PC-3 (cell line): ENCODE data around the gene GRIN3B. TPM values are rescaled to one million over a fixed set of nuclear protein-coding genes. Genes with fewer than 3 reads are reported as not detected.

Experiments used
- ATAC-seq: fragments of 200-7000 bp; cut with Tn5 transposase; 2 replicates; pipeline ENCODE4 v1.9.1; 2020; ENCODE audit warnings: mild to moderate bottlenecking, moderate library complexity
- BruUV-seq: library from RNA; stranded (reverse); fragments of 400-500 nt; replicated peaks from 2 replicates; lab custom pipeline; 2021; lab: Mats Ljungman, UMichigan
- CTCF ChIA-PET: fragments of 300-600 bp; sonication (Branson Sonifier 250); formaldehyde crosslinking; loops from one replicate; lab custom pipeline; 2022; ENCODE audit warnings: antibody characterized with exemption; lab: Charles Lee
- POLR2A ChIA-PET: fragments of 300-600 bp; sonication (Branson Sonifier 250); formaldehyde crosslinking; loops from one replicate; lab custom pipeline; 2022; ENCODE audit warnings: antibody characterized with exemption; ENCODE audit not compliant: unreplicated experiment; lab: Charles Lee
- DNase-seq: peaks from one replicate; pipeline ENCODE4 v3.0.0-alpha.2; 2015
- H2AFZ ChIP-seq: fragments of 300-600 bp; sonication (generic); 2 replicates; pipeline ENCODE4 v1.6.0; 2016; ENCODE audit warnings: antibody characterized with exemption, low read length
- H3F3A ChIP-seq: fragments of 300-600 bp; sonication (generic); one replicate; pipeline ENCODE4 v1.6.0; 2017; ENCODE audit warnings: antibody characterized with exemption, low read length, control low read depth, mild to moderate bottlenecking; ENCODE audit not compliant: unreplicated experiment
- H3K27ac ChIP-seq: fragments of 300-600 bp; sonication (generic); 2 replicates; pipeline ENCODE4 v1.5.1; 2016; ENCODE audit warnings: mild to moderate bottlenecking, low read length
- H3K27me3 ChIP-seq: fragments of 300-600 bp; sonication (generic); 2 replicates; pipeline ENCODE4 v1.6.1; 2016; ENCODE audit warnings: low read length, mixed read lengths
- H3K36me3 ChIP-seq: fragments of 300-600 bp; sonication (generic); 2 replicates; pipeline ENCODE4 v1.6.1; 2016; ENCODE audit warnings: low read depth, mixed run types, low read length, mixed read lengths
- H3K4me1 ChIP-seq: fragments of 300-600 bp; sonication (generic); 2 replicates; pipeline ENCODE4 v1.5.1; 2016; ENCODE audit warnings: low read length; ENCODE audit not compliant: insufficient read depth
- H3K4me2 ChIP-seq: fragments of 300-600 bp; sonication (generic); 2 replicates; pipeline ENCODE4 v1.6.0; 2016; ENCODE audit warnings: low read length
- H3K4me3 ChIP-seq: fragments of 300-600 bp; sonication (generic); 2 replicates; pipeline ENCODE4 v1.5.1; 2016; ENCODE audit warnings: mild to moderate bottlenecking, low read length, mixed read lengths
- H3K79me2 ChIP-seq: fragments of 300-600 bp; sonication (generic); 2 replicates; pipeline ENCODE4 v1.6.1; 2017; ENCODE audit warnings: low read length, mixed read lengths
- H3K9ac ChIP-seq: fragments of 300-600 bp; sonication (generic); 2 replicates; pipeline ENCODE4 v1.6.0; 2016; ENCODE audit warnings: mild to moderate bottlenecking, low read length
- H3K9me2 ChIP-seq: fragments of 300-600 bp; sonication (generic); replicated peaks from 2 replicates; pipeline ENCODE4 v1.6.1; 2016; ENCODE audit warnings: mixed run types, low read length, mixed read lengths
- H3K9me3 ChIP-seq: fragments of 300-600 bp; sonication (generic); 2 replicates; pipeline ENCODE4 v1.6.1; 2016; ENCODE audit warnings: low read length, mixed read lengths
- H4K20me1 ChIP-seq: fragments of 300-600 bp; sonication (generic); 2 replicates; pipeline ENCODE4 v1.6.1; 2016; ENCODE audit warnings: low read length, mixed read lengths
- CTCF ChIP-seq: fragments of 300-600 bp; sonication (generic); conservative IDR thresholded peaks from 2 replicates; pipeline ENCODE4 v1.5.1; 2017; ENCODE audit warnings: antibody characterized with exemption, low read depth, mild to moderate bottlenecking, low read length
- EZH2 ChIP-seq: fragments of 300-600 bp; sonication (generic); IDR thresholded peaks from one replicate; pipeline ENCODE4 v1.6.1; 2017; ENCODE audit warnings: antibody characterized with exemption, mild to moderate bottlenecking, low read length; ENCODE audit not compliant: unreplicated experiment
- EZH2phosphoT487 ChIP-seq: fragments of 300-600 bp; sonication (generic); IDR thresholded peaks from 2 replicates; pipeline ENCODE4 v1.6.1; 2018; ENCODE audit warnings: mild to moderate bottlenecking, antibody characterized with exemption, low read length, borderline replicate concordance
- intact Hi-C: fragments of 100-400 bp; cut with micrococcal nuclease; formaldehyde crosslinking; loops from 2 replicates; pipeline ENCODE4 v1.9.0; 2023
- total RNA-seq: library from RNA; depleted of rRNA; stranded (reverse); fragments of >200 nt; gene quantifications from 2 replicates; pipeline ENCODE4 v1.2.3, GENCODE V29; 2014

Gene GRIN3B
- total RNA-seq, 1 experiment from 2014 or later = 0.69 TPM

- Histone ChIP-seq H3K9me2 (no peaks in the 10 kb centered on the region), H3K36me3 (no peaks in the 10 kb centered on the region), H3F3A (no peaks in the 10 kb centered on the region), H3K27me3 (no peaks in the 10 kb centered on the region), H3K4me1 (no peaks in the 10 kb centered on the region), H3K4me3 (no peak overlapping the region), H3K9ac (no peak overlapping the region), H2AFZ (no peak overlapping the region), H3K4me2 (no peak overlapping the region), H3K79me2 (no peaks in the 10 kb centered on the region), H4K20me1 (no peaks in the 10 kb centered on the region), H3K9me3 (no peaks in the 10 kb centered on the region), H3K27ac (no peak overlapping the region)
- TF ChIP-seq CTCF = no peak
- no peak for TF ChIP-seq EZH2phosphoT487
- TF ChIP-seq EZH2 = no peak
- no TSS peak for BruUV-seq
- ChIA-PET POLR2A (interaction anchor here (0.6 kb wide), 1 partner anchor 10 kb away, joined by 3 read pairs; no protein-coding TSS in a partner anchor), CTCF (interaction anchor here (0.5 to 0.6 kb wide), 2 partner anchors 119 to 154 kb away, joined by 3 to 4 read pairs; no protein-coding TSS in a partner anchor)
- intact Hi-C loops = no loop called here
- ATAC-seq (no peak), DNase-seq (no peak)
Observed at GRCh38 chr19:1002600-1002999, 2.4 kb downstream of the GRIN3B start.

- DNase-seq (no peak), ATAC-seq (no peak)
- Histone ChIP-seq H3K36me3 (no peaks in the 10 kb centered on the region), H4K20me1 (no peaks in the 10 kb centered on the region), H3K9me2 (no peaks in the 10 kb centered on the region), H3K27ac (no peak overlapping the region), H3K9ac (no peak overlapping the region), H3K9me3 (no peaks in the 10 kb centered on the region), H3F3A (no peaks in the 10 kb centered on the region), H2AFZ (no peak overlapping the region), H3K79me2 (no peaks in the 10 kb centered on the region), H3K4me2 (no peak overlapping the region), H3K4me3 (no peak overlapping the region), H3K27me3 (no peaks in the 10 kb centered on the region), H3K4me1 (no peaks in the 10 kb centered on the region)
- TF ChIP-seq CTCF = no peak
- ChIA-PET POLR2A (interaction anchor here (0.6 kb wide), 2 partner anchors 9 to 144 kb away, joined by 3 read pairs; no protein-coding TSS in a partner anchor), CTCF (interaction anchor here (0.8 kb wide), 1 partner anchor 16 kb away, joined by 4 read pairs; no protein-coding TSS in a partner anchor)
- intact Hi-C loops = no loop called here
- BruUV-seq = no TSS peak
Observed at GRCh38 chr19:1003283-1003682, 3.1 kb downstream of the GRIN3B start.

- Histone ChIP-seq H4K20me1 (no peaks in the 10 kb centered on the region), H3K36me3 (no peaks in the 10 kb centered on the region), H3F3A (no peaks in the 10 kb centered on the region), H3K27ac (no peak overlapping the region), H3K27me3 (no peaks in the 10 kb centered on the region), H3K79me2 (no peaks in the 10 kb centered on the region), H3K4me3 (no peak overlapping the region), H3K9me2 (no peaks in the 10 kb centered on the region), H3K9ac (no peak overlapping the region), H3K9me3 (no peaks in the 10 kb centered on the region), H3K4me1 (no peaks in the 10 kb centered on the region), H3K4me2 (no peak overlapping the region), H2AFZ (no peak overlapping the region)
- intact Hi-C loops = no loop called here
- TF ChIP-seq CTCF = no peak
- no peak for TF ChIP-seq EZH2
- no peak for TF ChIP-seq EZH2phosphoT487
- no peak for ATAC-seq
- ChIA-PET POLR2A (no interaction called here), CTCF (interaction anchor here (0.8 kb wide), 1 partner anchor 15 kb away, joined by 4 read pairs; no protein-coding TSS in a partner anchor)
- no TSS peak for BruUV-seq
- no peak for DNase-seq
Observed at GRCh38 chr19:1004204-1004802, 4.1 kb downstream of the GRIN3B start.
